ENCODE measurements around the gene DOK6. TPM values are rescaled to one million over a fixed set of nuclear protein-coding genes. Genes with fewer than 3 reads are reported as not detected.

The DOK6 gene
- total RNA-seq, 2 experiments from 2014 or later = not detected

DNA sequence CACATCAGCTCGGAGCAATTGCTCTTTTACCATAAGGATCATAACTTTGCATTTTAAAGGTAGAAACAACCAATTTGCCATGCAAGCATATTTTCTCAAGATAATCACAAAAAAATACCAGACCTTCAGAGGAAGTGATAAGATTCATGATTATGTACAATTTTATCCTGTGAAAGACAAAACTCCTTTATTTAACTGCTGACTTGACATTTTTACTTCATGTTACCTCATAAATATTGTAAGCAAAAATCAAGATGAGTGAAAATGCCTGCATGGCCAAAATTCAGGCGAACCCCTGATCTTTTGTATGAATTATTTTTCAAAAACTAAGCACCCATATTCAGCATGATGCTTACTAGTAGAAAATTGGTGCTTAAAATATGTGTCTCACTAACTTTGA is 300.6 kb downstream of the DOK6 start:
- Mint-ChIP-seq H3K9me3 (no peaks in the 10 kb centered on the region), H3K27ac (no peak overlapping the region), H3K27me3 (no peaks in the 10 kb centered on the region), H3K4me3 (no peak overlapping the region), H3K4me1 (ENCODE audit: low read depth) (no peaks in the 10 kb centered on the region), H3K36me3 (ENCODE audit: low read depth) (no peaks in the 10 kb centered on the region)
- ATAC-seq (ENCODE audit: poor library complexity) (no peak), DNase-seq (no peak)
- Histone ChIP-seq H3K9me3 (ENCODE audit: control insufficient read depth in 1 of 2, insufficient read depth in 1 of 2, low read length in 2 of 2) (no peaks in the 10 kb centered on the region), H3K36me3 (ENCODE audit: insufficient read depth, low read length) (no peaks in the 10 kb centered on the region), H3K4me1 (ENCODE audit: insufficient read depth, low read length) (no peaks in the 10 kb centered on the region), H3K27me3 (ENCODE audit: control insufficient read depth in 1 of 2, insufficient read depth in 2 of 2, low read length in 2 of 2) (peaks cover 0 to 3% of the 10 kb centered on the region in 2 experiments), H3K27ac (ENCODE audit: low read depth in 1 of 2, low read length in 2 of 2) (no peak overlapping the region), H3K4me3 (ENCODE audit: low read length) (no peak overlapping the region)
- CTCF ChIA-PET = no interaction called here
- intact Hi-C loops (cut with DNase I, micrococcal nuclease) = no loop called here
- TF ChIP-seq, protein P1, sequence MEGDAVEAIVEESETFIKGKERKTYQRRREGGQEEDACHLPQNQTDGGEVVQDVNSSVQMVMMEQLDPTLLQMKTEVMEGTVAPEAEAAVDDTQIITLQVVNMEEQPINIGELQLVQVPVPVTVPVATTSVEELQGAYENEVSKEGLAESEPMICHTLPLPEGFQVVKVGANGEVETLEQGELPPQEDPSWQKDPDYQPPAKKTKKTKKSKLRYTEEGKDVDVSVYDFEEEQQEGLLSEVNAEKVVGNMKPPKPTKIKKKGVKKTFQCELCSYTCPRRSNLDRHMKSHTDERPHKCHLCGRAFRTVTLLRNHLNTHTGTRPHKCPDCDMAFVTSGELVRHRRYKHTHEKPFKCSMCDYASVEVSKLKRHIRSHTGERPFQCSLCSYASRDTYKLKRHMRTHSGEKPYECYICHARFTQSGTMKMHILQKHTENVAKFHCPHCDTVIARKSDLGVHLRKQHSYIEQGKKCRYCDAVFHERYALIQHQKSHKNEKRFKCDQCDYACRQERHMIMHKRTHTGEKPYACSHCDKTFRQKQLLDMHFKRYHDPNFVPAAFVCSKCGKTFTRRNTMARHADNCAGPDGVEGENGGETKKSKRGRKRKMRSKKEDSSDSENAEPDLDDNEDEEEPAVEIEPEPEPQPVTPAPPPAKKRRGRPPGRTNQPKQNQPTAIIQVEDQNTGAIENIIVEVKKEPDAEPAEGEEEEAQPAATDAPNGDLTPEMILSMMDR (IDR thresholded peaks at IDR 0.05) = no peak
- POLR2A ChIA-PET = no interaction called here

DNA sequence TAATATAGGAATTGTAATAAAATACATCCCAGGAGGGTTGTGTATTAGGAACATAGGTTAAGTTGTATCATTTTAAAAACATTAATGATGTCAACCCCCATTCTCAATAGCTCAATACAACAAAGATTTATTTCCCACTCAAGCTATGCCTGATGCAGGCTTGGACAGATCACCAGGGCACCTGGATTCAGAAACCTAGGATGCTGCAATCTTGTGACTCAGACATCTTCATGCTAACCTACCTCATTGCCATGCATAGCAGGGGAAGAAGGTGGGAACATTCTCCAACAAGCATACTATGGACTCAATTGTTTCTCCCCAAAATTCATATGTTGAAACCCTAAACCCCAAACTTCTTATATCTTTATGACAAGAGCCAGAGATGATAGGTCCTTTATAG is 302.8 kb downstream of the DOK6 start:
- ATAC-seq (ENCODE audit: poor library complexity) = no peak
- POLR2A ChIA-PET = no interaction called here
- no peaks in the 10 kb centered on the region for H3K27me3 Mint-ChIP-seq

DNA sequence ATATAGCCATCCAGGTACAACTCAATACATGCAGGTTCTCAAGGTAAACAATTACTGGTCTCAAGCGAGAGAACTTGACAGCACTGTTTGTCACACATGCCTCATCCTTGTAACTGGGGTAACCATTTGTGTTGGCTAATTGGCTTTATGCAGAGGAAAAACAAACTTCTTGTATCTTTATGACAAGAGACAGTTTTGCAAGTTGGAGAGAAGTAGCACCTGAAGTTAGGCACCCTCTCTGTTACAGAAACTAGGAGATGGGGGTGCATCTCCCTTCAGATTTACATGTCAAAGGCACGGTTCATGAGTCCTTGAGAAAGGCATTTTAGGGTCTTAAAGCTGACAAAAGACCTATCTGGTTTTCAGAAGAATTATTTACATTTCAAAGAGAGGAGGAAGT is 305.3 kb downstream of the DOK6 start:
- intact Hi-C loops (cut with DNase I, micrococcal nuclease) = no loop called here
- H3K27me3 ChIP-seq (ENCODE audit: control insufficient read depth in 1 of 2, insufficient read depth in 2 of 2, low read length in 2 of 2) = no peaks in the 10 kb centered on the region
- ATAC-seq (ENCODE audit: poor library complexity) = no peak
- H3K27ac Mint-ChIP-seq = no peak overlapping the region
- H3K27me3 Mint-ChIP-seq = no peaks in the 10 kb centered on the region
- H3K9me3 Mint-ChIP-seq = no peaks in the 10 kb centered on the region
- CTCF ChIA-PET = no interaction called here
- DNase-seq = no peak
- no peak overlapping the region for H3K4me3 ChIP-seq (ENCODE audit: low read length)
- TF ChIP-seq, protein P1 (IDR thresholded peaks at IDR 0.05) = no peak
- H3K36me3 ChIP-seq (ENCODE audit: insufficient read depth, low read length) = no peaks in the 10 kb centered on the region
- no peaks in the 10 kb centered on the region for H3K9me3 ChIP-seq (ENCODE audit: control insufficient read depth in 1 of 2, insufficient read depth in 1 of 2, low read length in 2 of 2)
- H3K4me1 ChIP-seq (ENCODE audit: insufficient read depth, low read length) = no peaks in the 10 kb centered on the region
- H3K36me3 Mint-ChIP-seq (ENCODE audit: low read depth) = no peaks in the 10 kb centered on the region
- POLR2A ChIA-PET = no interaction called here
- no peak overlapping the region for H3K4me3 Mint-ChIP-seq
- no peak overlapping the region for H3K27ac ChIP-seq (ENCODE audit: low read depth in 1 of 2, low read length in 2 of 2)
- no peaks in the 10 kb centered on the region for H3K4me1 Mint-ChIP-seq (ENCODE audit: low read depth)

More for the DNA sequence above, 302.8 kb downstream of the DOK6 start:
- Histone ChIP-seq H3K27ac (ENCODE audit: low read depth in 1 of 2, low read length in 2 of 2) (no peak overlapping the region), H3K4me1 (ENCODE audit: insufficient read depth, low read length) (no peaks in the 10 kb centered on the region), H3K4me3 (ENCODE audit: low read length) (no peak overlapping the region), H3K27me3 (ENCODE audit: control insufficient read depth in 1 of 2, insufficient read depth in 2 of 2, low read length in 2 of 2) (no peaks in the 10 kb centered on the region), H3K9me3 (ENCODE audit: control insufficient read depth in 1 of 2, insufficient read depth in 1 of 2, low read length in 2 of 2) (no peaks in the 10 kb centered on the region), H3K36me3 (ENCODE audit: insufficient read depth, low read length) (no peaks in the 10 kb centered on the region)
- Mint-ChIP-seq H3K4me3 (no peak overlapping the region), H3K9me3 (no peaks in the 10 kb centered on the region), H3K36me3 (ENCODE audit: low read depth) (no peaks in the 10 kb centered on the region), H3K27ac (no peak overlapping the region), H3K4me1 (ENCODE audit: low read depth) (no peaks in the 10 kb centered on the region)
- no peak for DNase-seq
- TF ChIP-seq, protein P1 (IDR thresholded peaks at IDR 0.05) = no peak
- CTCF ChIA-PET = no interaction called here
- intact Hi-C loops (cut with DNase I, micrococcal nuclease) = no loop called here

Data from CD4-positive, alpha-beta T cell (primary cell).